Gastrocnemius medialis (tissue), 4 donors: ENCODE measurements around the gene DYNLT2. TPM values are rescaled to one million over a fixed set of nuclear protein-coding genes. Genes with fewer than 3 reads are reported as not detected.
A peak's percentile ranks its signal among the peaks of the same experiment; 100 is the strongest.
"Not testable (repeated sequence)": the region's sequence is repeated elsewhere in the genome, so short reads cannot be mapped to it uniquely, and the experiment has no call there.

Source experiments
- ATAC-seq, 2 donors: fragments of 150-250 bp; one replicate each; pipeline ENCODE4 v1.9.1; 2016
- DNase-seq, 2 donors: peaks; one replicate each; pipeline ENCODE4 v3.0.0-alpha.2; 2019
- H3K27ac ChIP-seq, 4 donors: fragments of 200-600 bp; sonication (generic); 1 replicate in 1 of 4; 2 replicates in 3 of 4; pipeline ENCODE4 v1.5.1; 2016 to 2018; ENCODE audit warnings: mild to moderate bottlenecking in 2 of 4, moderate library complexity in 1 of 4
- H3K27me3 ChIP-seq, 3 donors: fragments of 200-600 bp; sonication (generic) in 2 of 3; 1 replicate in 1 of 3; 2 replicates in 2 of 3; pipeline versions ENCODE4 v1.5.1 to v1.6.0; 2016 to 2019; ENCODE audit warnings: mild to moderate bottlenecking in 1 of 3, moderate library complexity in 1 of 3
- H3K36me3 ChIP-seq, 2 donors: fragments of 200-600 bp; sonication (generic) in 1 of 2; one replicate each; pipeline ENCODE4 v1.5.1; 2017 to 2018
- H3K4me1 ChIP-seq, 2 donors: fragments of 200-600 bp; sonication (generic) in 1 of 2; one replicate each; pipeline ENCODE4 v1.5.1; 2016 to 2017; ENCODE audit warnings: mild to moderate bottlenecking in 2 of 2
- H3K4me3 ChIP-seq, 4 donors: fragments of 200-600 bp; sonication (generic) in 3 of 4; 1 replicate in 1 of 4; 2 replicates in 3 of 4; pipeline ENCODE4 v1.5.1; 2016 to 2019; ENCODE audit warnings: mild to moderate bottlenecking in 2 of 4
- H3K9me3 ChIP-seq, 3 donors: fragments of 200-600 bp; sonication (generic) in 2 of 3; 1 replicate in 1 of 3; 2 replicates in 2 of 3; pipeline ENCODE4 v1.5.1; 2016 to 2019
- POLR2A ChIP-seq, 2 donors: fragments of 450-650 bp; IDR thresholded peaks; one replicate each; pipeline ENCODE4 v1.6.1; 2017; ENCODE audit warnings: antibody characterized with exemption in 2 of 2, mild to moderate bottlenecking in 2 of 2, moderate library complexity in 2 of 2
- in situ Hi-C, 4 donors: fragments of 200-750 bp; cut with MboI; loops; one replicate each; pipeline versions ENCODE4 v1.15.0 to v1.8.0; 2017; ENCODE audit warnings: low sequenced_read_pairs in 4 of 4
- intact Hi-C: fragments of 100-400 bp; cut with DNase I; formaldehyde crosslinking; loops from one replicate; pipeline ENCODE4 v1.15.1; 2023; ENCODE audit warnings: low total_unique reads
- total RNA-seq, 4 donors: library from RNA; depleted of rRNA; stranded (reverse); fragments of >200 nt; gene quantifications; one replicate each; pipeline versions ENCODE4 v1.1.0 to v1.2.3, GENCODE V29; 2016
- TF ChIP-seq, protein P1 (sequence below), 5 experiments: fragments of 450-650 bp in 3 of 5; fragments of 200-600 bp in 2 of 5; sonication (generic) in 2 of 5; IDR thresholded peaks in 4 of 5; conservative IDR thresholded peaks in 1 of 5; 1 replicate in 4 of 5; 2 replicates in 1 of 5; pipeline ENCODE4 v1.5.1; 2016 to 2019; ENCODE audit warnings: antibody characterized with exemption in 5 of 5, mild to moderate bottlenecking in 3 of 5, moderate library complexity in 3 of 5

Gene DYNLT2
- total RNA-seq, 4 donors from 2014 or later: 0.23 to 1.1 (median 0.46) TPM

DNA sequence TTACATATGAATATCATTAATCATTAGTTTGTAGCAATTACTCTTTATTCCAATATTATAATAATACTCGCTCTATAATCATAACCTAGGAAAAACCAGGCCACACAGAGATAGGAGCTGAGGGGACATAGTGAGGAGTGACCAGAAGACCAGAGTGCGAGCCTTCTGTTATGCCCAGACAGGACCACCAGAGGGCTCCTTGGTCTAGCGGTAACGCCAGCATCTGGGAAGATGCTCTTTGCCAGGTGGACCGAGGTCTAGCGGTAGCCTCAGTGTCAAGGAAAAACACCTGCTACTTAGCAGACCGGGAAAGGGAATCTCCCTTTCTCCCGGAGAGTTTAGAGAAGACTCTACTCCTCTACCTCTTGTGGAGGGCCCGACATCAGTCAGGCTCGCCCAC lies 54.3 kb downstream of the DYNLT2 start:
- ATAC-seq, H3K27me3 ChIP-seq, intact Hi-C loops, H3K36me3 ChIP-seq, H3K9me3 ChIP-seq, in situ Hi-C loops, H3K4me3 ChIP-seq: not testable (repeated sequence)
- H3K4me1 ChIP-seq: peaks cover 11 to 12% of the 10 kb centered on the region in 2 donors
- TF ChIP-seq, protein P1, sequence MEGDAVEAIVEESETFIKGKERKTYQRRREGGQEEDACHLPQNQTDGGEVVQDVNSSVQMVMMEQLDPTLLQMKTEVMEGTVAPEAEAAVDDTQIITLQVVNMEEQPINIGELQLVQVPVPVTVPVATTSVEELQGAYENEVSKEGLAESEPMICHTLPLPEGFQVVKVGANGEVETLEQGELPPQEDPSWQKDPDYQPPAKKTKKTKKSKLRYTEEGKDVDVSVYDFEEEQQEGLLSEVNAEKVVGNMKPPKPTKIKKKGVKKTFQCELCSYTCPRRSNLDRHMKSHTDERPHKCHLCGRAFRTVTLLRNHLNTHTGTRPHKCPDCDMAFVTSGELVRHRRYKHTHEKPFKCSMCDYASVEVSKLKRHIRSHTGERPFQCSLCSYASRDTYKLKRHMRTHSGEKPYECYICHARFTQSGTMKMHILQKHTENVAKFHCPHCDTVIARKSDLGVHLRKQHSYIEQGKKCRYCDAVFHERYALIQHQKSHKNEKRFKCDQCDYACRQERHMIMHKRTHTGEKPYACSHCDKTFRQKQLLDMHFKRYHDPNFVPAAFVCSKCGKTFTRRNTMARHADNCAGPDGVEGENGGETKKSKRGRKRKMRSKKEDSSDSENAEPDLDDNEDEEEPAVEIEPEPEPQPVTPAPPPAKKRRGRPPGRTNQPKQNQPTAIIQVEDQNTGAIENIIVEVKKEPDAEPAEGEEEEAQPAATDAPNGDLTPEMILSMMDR (IDR thresholded peaks at IDR 0.05 in 4 of 5, conservative IDR thresholded peaks at IDR 0.05 in 1 of 5): peak in 3 of 5 experiments; percentile 13 to 17 (median 16)
- DNase-seq: peak in 1 of 2 donors; percentile 38
- peak overlapping the region in 2 of 4 donors; percentile 58 to 64 for H3K27ac ChIP-seq

DNA sequence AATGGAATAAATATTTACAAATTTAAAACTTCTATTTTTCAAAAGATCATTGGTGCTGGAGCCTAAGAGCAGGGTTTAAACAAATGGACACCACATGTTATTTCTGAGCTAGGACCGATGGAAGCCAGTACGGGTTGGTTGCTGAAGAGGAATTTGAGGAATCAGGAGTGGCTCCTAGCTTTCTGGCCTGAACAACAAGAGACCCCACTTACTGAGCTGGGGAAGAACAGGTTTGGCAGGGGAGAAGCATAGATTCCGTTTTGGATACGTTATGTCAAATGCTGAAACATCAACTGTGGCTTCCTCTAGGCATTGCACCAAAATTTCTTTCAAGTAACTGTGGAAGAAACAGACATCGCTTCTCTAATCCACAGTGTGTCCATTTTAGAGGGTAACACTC lies 56.2 kb downstream of the DYNLT2 start:
- in situ Hi-C loops: no loop called here
- TF ChIP-seq, protein P1 (IDR thresholded peaks at IDR 0.05 in 4 of 5, conservative IDR thresholded peaks at IDR 0.05 in 1 of 5): no peak
- TF ChIP-seq POLR2A (IDR thresholded peaks at IDR 0.05): no peak

DNA sequence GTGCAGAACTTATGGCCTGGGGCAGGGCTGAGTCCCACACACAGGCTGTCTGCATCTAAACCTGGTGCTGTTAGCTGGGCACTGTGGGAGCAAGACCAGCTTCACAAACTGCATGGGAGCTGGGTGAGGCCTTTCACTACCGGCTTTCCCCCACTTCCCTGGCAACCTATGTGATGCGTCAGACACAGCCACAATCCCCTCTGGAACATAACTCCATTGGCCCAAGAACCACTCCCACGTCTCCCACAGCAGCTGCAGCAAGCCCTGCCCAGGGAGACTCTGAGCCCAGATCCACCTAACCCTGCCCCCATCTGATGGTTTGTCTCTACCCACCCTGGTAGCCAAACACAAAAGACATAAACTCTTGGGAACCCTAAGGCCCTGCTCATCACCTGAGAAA lies 58.9 kb downstream of the DYNLT2 start:
- peaks cover 0 to 9% of the 10 kb centered on the region in 2 donors for H3K36me3 ChIP-seq
- in situ Hi-C loops: no loop called here

More for the DNA sequence above, 56.2 kb downstream of the DYNLT2 start:
- no peak overlapping the region for H3K27ac ChIP-seq
- intact Hi-C loops: no loop called here
- no peaks in the 10 kb centered on the region for H3K27me3 ChIP-seq
- DNase-seq: no peak
- no peaks in the 10 kb centered on the region for H3K9me3 ChIP-seq
- peaks cover under 1 to 5% of the 10 kb centered on the region in 2 donors for H3K4me1 ChIP-seq
- no peak for ATAC-seq
- H3K36me3 ChIP-seq: no peaks in the 10 kb centered on the region
- no peak overlapping the region for H3K4me3 ChIP-seq

DNA sequence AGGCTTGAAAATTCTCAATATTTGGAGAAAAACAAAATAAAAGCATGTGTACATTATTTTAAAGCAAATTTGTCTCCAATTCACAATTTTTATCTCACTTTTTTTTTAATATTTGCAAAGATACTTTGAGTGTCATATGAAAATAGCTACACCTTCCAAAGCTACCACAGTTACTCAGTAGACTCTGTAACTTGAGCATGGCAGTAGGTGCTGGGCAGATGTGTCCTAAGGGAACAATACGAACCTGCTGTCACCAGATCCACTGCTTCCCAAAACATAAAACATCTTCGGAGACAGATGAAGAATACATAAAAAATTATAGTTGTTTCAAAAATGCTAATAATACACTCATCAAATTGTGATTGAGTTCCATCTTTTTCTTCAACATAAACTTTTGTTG lies 60.1 kb downstream of the DYNLT2 start:
- DNase-seq: no peak
- H3K36me3 ChIP-seq: peaks cover 0 to 20% of the 10 kb centered on the region in 2 donors
- H3K4me3 ChIP-seq: no peak overlapping the region
- peak overlapping the region in 1 of 4 donors; percentile 32 for H3K27ac ChIP-seq
- H3K4me1 ChIP-seq: peaks cover 0 to 2% of the 10 kb centered on the region in 2 donors
- in situ Hi-C loops: no loop called here
- intact Hi-C loops: no loop called here
- peak; percentile 45 to 63 for ATAC-seq
- TF ChIP-seq, protein P1 (IDR thresholded peaks at IDR 0.05 in 4 of 5, conservative IDR thresholded peaks at IDR 0.05 in 1 of 5): no peak
- no peak for TF ChIP-seq POLR2A (IDR thresholded peaks at IDR 0.05)
- no peaks in the 10 kb centered on the region for H3K27me3 ChIP-seq
- no peaks in the 10 kb centered on the region for H3K9me3 ChIP-seq

More for the DNA sequence above, 58.9 kb downstream of the DYNLT2 start:
- H3K4me1 ChIP-seq: peaks cover 0 to 2% of the 10 kb centered on the region in 2 donors
- no peaks in the 10 kb centered on the region for H3K9me3 ChIP-seq
- no peak overlapping the region for H3K4me3 ChIP-seq
- intact Hi-C loops: no loop called here
- no peak for ATAC-seq
- TF ChIP-seq, protein P1 (IDR thresholded peaks at IDR 0.05 in 4 of 5, conservative IDR thresholded peaks at IDR 0.05 in 1 of 5): no peak
- TF ChIP-seq POLR2A (IDR thresholded peaks at IDR 0.05): no peak
- no peaks in the 10 kb centered on the region for H3K27me3 ChIP-seq
- no peak overlapping the region for H3K27ac ChIP-seq
- no peak for DNase-seq

Other genes starting within 250 kb of the DYNLT2 start
- 10 to 100 TPM in 1 of 4 donors, 1 to 10 TPM in 3; 2.8 to 31.6 (median 4.0) TPM for gene WDR27, start 49.5 kb downstream of the DYNLT2 start, total RNA-seq
- gene C6orf120, start 49.4 kb downstream of the DYNLT2 start, total RNA-seq: 10 to 100 TPM; 23.8 to 41.4 (median 29.4) TPM
- gene PHF10, start 27.1 kb downstream of the DYNLT2 start, total RNA-seq: 10 to 100 TPM; 40.1 to 58.1 (median 49.0) TPM
- gene ERMARD, start 50 bp upstream of the DYNLT2 start, total RNA-seq: 10 to 100 TPM in 2 of 4 donors, 1 to 10 TPM in 2; 9.0 to 18.9 (median 11.2) TPM